Skeletal muscle satellite cell (primary cell): ENCODE results near the gene IFFO2. TPM values are rescaled to one million over a fixed set of nuclear protein-coding genes. Genes with fewer than 3 reads are reported as not detected.

ENCODE experiments used
- H3K27me3 ChIP-seq: 2 replicates; pipeline ENCODE4 v1.7.0; 2013; ENCODE audit warnings: low read length; ENCODE audit not compliant: control insufficient read depth, insufficient read depth
- H3K36me3 ChIP-seq: 2 replicates; pipeline ENCODE4 v1.7.0; 2013; ENCODE audit warnings: mild to moderate bottlenecking, control low read depth, low read length; ENCODE audit not compliant: insufficient read depth
- H3K4me1 ChIP-seq: 2 replicates; pipeline ENCODE4 v1.7.0; 2013; ENCODE audit warnings: low read length; ENCODE audit not compliant: control insufficient read depth, insufficient read depth
- H3K4me2 ChIP-seq: 2 replicates; pipeline ENCODE4 v1.7.0; 2013; ENCODE audit warnings: mild to moderate bottlenecking, low read length
- H3K4me3 ChIP-seq: 2 replicates; pipeline ENCODE4 v1.7.0; 2013; ENCODE audit warnings: low read length
- H3K9ac ChIP-seq: 2 replicates; pipeline ENCODE4 v1.7.0; 2013; ENCODE audit warnings: mild to moderate bottlenecking, low read depth, low read length, moderate library complexity
- H3K9me3 ChIP-seq: replicated peaks from 2 replicates; pipeline ENCODE4 v1.7.0; 2013; ENCODE audit warnings: mild to moderate bottlenecking, control low read depth, low read length
- total RNA-seq: library from RNA; depleted of rRNA; stranded (reverse); fragments of >200 nt; gene quantifications from 2 replicates; pipeline ENCODE4 v1.2.3, GENCODE V29; 2012; rRNA removed

IFFO2 gene
- 6.3 and 9.0 TPM in 2 replicates for total RNA-seq

GRCh38 chr1:18956193-18957135 lies at the start of gene IFFO2:
Gene IFFO2, minus strand, starts transcription at chr1:18956676. Its CDS starts 344 bp downstream, at chr1:18956332.
- Histone ChIP-seq H3K36me3 (no peaks in the 10 kb centered on the region), H3K4me3 (peak within 1 kb of the TSS; percentile 96), H3K9me3 (no peaks in the 10 kb centered on the region), H3K4me1 (peaks cover 29% of the 10 kb centered on the region), H3K9ac (peak within 1 kb of the TSS; percentile 86), H3K27me3 (peaks cover 20% of the 10 kb centered on the region), H3K4me2 (peak within 1 kb of the TSS; percentile 98)

- no peak overlapping the region for H3K4me3 ChIP-seq
- H3K4me2 ChIP-seq = no peak overlapping the region
- no peaks in the 10 kb centered on the region for H3K36me3 ChIP-seq
- peaks cover 17% of the 10 kb centered on the region for H3K4me1 ChIP-seq
- H3K27me3 ChIP-seq = no peaks in the 10 kb centered on the region
- no peaks in the 10 kb centered on the region for H3K9me3 ChIP-seq
- H3K9ac ChIP-seq = no peak overlapping the region
Observed at GRCh38 chr1:19006000-19006399, 49.5 kb upstream of the IFFO2 start.

GRCh38 chr1:19003371-19004290 lies 47.2 kb upstream of the IFFO2 start:
- no peak overlapping the region for H3K4me3 ChIP-seq

GRCh38 chr1:19000065-19000464 lies 43.6 kb upstream of the IFFO2 start:
- peaks cover 30% of the 10 kb centered on the region for H3K27me3 ChIP-seq
- H3K4me3 ChIP-seq = no peak overlapping the region

More at GRCh38 chr1:19003371-19004290, 47.2 kb upstream of the IFFO2 start:
- Histone ChIP-seq H3K27me3 (peaks cover 4% of the 10 kb centered on the region), H3K4me2 (no peak overlapping the region), H3K9ac (no peak overlapping the region), H3K36me3 (no peaks in the 10 kb centered on the region), H3K9me3 (no peaks in the 10 kb centered on the region), H3K4me1 (no peaks in the 10 kb centered on the region)

GRCh38 chr1:18999359-18999758 lies 42.9 kb upstream of the IFFO2 start:
- H3K4me3 ChIP-seq = no peak overlapping the region
- H3K36me3 ChIP-seq = no peaks in the 10 kb centered on the region
- H3K9ac ChIP-seq = no peak overlapping the region
- no peaks in the 10 kb centered on the region for H3K4me1 ChIP-seq
- peaks cover 32% of the 10 kb centered on the region for H3K27me3 ChIP-seq
- no peak overlapping the region for H3K4me2 ChIP-seq
- H3K9me3 ChIP-seq = no peaks in the 10 kb centered on the region

More at GRCh38 chr1:19000065-19000464, 43.6 kb upstream of the IFFO2 start:
- no peaks in the 10 kb centered on the region for H3K36me3 ChIP-seq
- no peaks in the 10 kb centered on the region for H3K4me1 ChIP-seq
- no peaks in the 10 kb centered on the region for H3K9me3 ChIP-seq
- no peak overlapping the region for H3K4me2 ChIP-seq
- H3K9ac ChIP-seq = no peak overlapping the region

- Histone ChIP-seq H3K9me3 (no peaks in the 10 kb centered on the region), H3K36me3 (no peaks in the 10 kb centered on the region), H3K4me2 (no peak overlapping the region), H3K4me3 (no peak overlapping the region), H3K27me3 (peaks cover 40% of the 10 kb centered on the region), H3K9ac (no peak overlapping the region), H3K4me1 (no peaks in the 10 kb centered on the region)
Observed at GRCh38 chr1:18998016-18998724, 41.7 kb upstream of the IFFO2 start.

GRCh38 chr1:18997508-18997907 lies 41.0 kb upstream of the IFFO2 start:
- no peak overlapping the region for H3K4me3 ChIP-seq
- H3K9me3 ChIP-seq = no peaks in the 10 kb centered on the region
- H3K9ac ChIP-seq = no peak overlapping the region
- no peaks in the 10 kb centered on the region for H3K36me3 ChIP-seq
- H3K4me2 ChIP-seq = no peak overlapping the region
- peaks cover 46% of the 10 kb centered on the region for H3K27me3 ChIP-seq
- H3K4me1 ChIP-seq = no peaks in the 10 kb centered on the region

- Histone ChIP-seq H3K27me3 (peaks cover 50% of the 10 kb centered on the region), H3K36me3 (no peaks in the 10 kb centered on the region), H3K4me1 (no peaks in the 10 kb centered on the region), H3K9ac (no peak overlapping the region), H3K9me3 (no peaks in the 10 kb centered on the region), H3K4me3 (no peak overlapping the region), H3K4me2 (no peak overlapping the region)
Observed at GRCh38 chr1:18996548-18997177, 40.2 kb upstream of the IFFO2 start.

GRCh38 chr1:18994381-18994780 lies 37.9 kb upstream of the IFFO2 start:
- Histone ChIP-seq H3K4me1 (no peaks in the 10 kb centered on the region), H3K9me3 (no peaks in the 10 kb centered on the region), H3K36me3 (no peaks in the 10 kb centered on the region), H3K9ac (no peak overlapping the region), H3K4me3 (no peak overlapping the region), H3K4me2 (no peak overlapping the region), H3K27me3 (peaks cover 53% of the 10 kb centered on the region)

- H3K4me2 ChIP-seq = no peak overlapping the region
- no peaks in the 10 kb centered on the region for H3K4me1 ChIP-seq
- H3K9me3 ChIP-seq = no peaks in the 10 kb centered on the region
- peaks cover 51% of the 10 kb centered on the region for H3K27me3 ChIP-seq
- no peak overlapping the region for H3K9ac ChIP-seq
- H3K4me3 ChIP-seq = no peak overlapping the region
- no peaks in the 10 kb centered on the region for H3K36me3 ChIP-seq
Observed at GRCh38 chr1:18992646-18993045, 36.2 kb upstream of the IFFO2 start.
